ENCODE measurements around the gene ZRSR2. TPM values are rescaled to one million over a fixed set of nuclear protein-coding genes. Genes with fewer than 3 reads are reported as not detected.

The ZRSR2 gene
- total RNA-seq, 4 donors from 2014 or later, result 8.3 to 12.0 (median 11.0) TPM

GRCh38 chrX:15816438-15816809 lies 26.1 kb downstream of the ZRSR2 start:
- H3K27ac ChIP-seq, result no peak overlapping the region
- H3K36me3 ChIP-seq, result peaks cover 0 to 72% of the 10 kb centered on the region in 2 donors
- ATAC-seq, result no peak
- TF ChIP-seq POLR2AphosphoS5 (IDR thresholded peaks at IDR 0.05) (no peak), CTCF (IDR thresholded peaks at IDR 0.05) (no peak), EP300 (IDR thresholded peaks at IDR 0.05) (no peak), POLR2A (IDR thresholded peaks at IDR 0.05) (no peak)
- H3K9me3 ChIP-seq, result no peaks in the 10 kb centered on the region
- no peaks in the 10 kb centered on the region for H3K4me1 ChIP-seq
- no peak overlapping the region for H3K4me3 ChIP-seq
- WGBS, 2 donors (ENCODE audit: low coverage in 1 of 2), result 57 to 100% methylated on average over 1 of the region's 1 CpG
- H3K27me3 ChIP-seq, result no peaks in the 10 kb centered on the region

GRCh38 chrX:15816886-15817285 lies 26.6 kb downstream of the ZRSR2 start:
- Histone ChIP-seq H3K4me1 (no peaks in the 10 kb centered on the region), H3K27me3 (no peaks in the 10 kb centered on the region), H3K9me3 (no peaks in the 10 kb centered on the region), H3K36me3 (peaks cover 0 to 70% of the 10 kb centered on the region in 2 donors), H3K4me3 (no peak overlapping the region), H3K27ac (no peak overlapping the region)
- 55 to 56% methylated on average over 3 to 4 of the region's 4 CpGs for WGBS, 2 donors (ENCODE audit: low coverage in 1 of 2)
- ATAC-seq, result no peak
- TF ChIP-seq EP300 (IDR thresholded peaks at IDR 0.05) (no peak), POLR2AphosphoS5 (IDR thresholded peaks at IDR 0.05) (no peak), CTCF (IDR thresholded peaks at IDR 0.05) (no peak), POLR2A (IDR thresholded peaks at IDR 0.05) (no peak)

- Histone ChIP-seq H3K9me3 (no peaks in the 10 kb centered on the region), H3K4me1 (no peaks in the 10 kb centered on the region), H3K27me3 (no peaks in the 10 kb centered on the region), H3K36me3 (peaks cover 0 to 57% of the 10 kb centered on the region in 2 donors), H3K4me3 (no peak overlapping the region), H3K27ac (no peak overlapping the region)
- TF ChIP-seq CTCF (IDR thresholded peaks at IDR 0.05), result no peak
- no peak for TF ChIP-seq POLR2A (IDR thresholded peaks at IDR 0.05)
- no peak for TF ChIP-seq POLR2AphosphoS5 (IDR thresholded peaks at IDR 0.05)
- TF ChIP-seq EP300 (IDR thresholded peaks at IDR 0.05), result no peak
- ATAC-seq, result no peak
- 70 to 79% methylated on average over 9 to 11 of the region's 14 CpGs for WGBS, 2 donors (ENCODE audit: low coverage in 1 of 2)
These were observed 30.1 kb downstream of the ZRSR2 start for GRCh38 chrX:15820106-15821073.

- H3K36me3 ChIP-seq, result peaks cover 0 to 44% of the 10 kb centered on the region in 2 donors
- no peak for ATAC-seq
- H3K27ac ChIP-seq, result no peak overlapping the region
- H3K4me1 ChIP-seq, result no peaks in the 10 kb centered on the region
- H3K4me3 ChIP-seq, result no peak overlapping the region
- no peak for TF ChIP-seq CTCF (IDR thresholded peaks at IDR 0.05)
- no peak for TF ChIP-seq POLR2AphosphoS5 (IDR thresholded peaks at IDR 0.05)
- H3K9me3 ChIP-seq, result no peaks in the 10 kb centered on the region
- WGBS, 2 donors (ENCODE audit: low coverage in 1 of 2), result 77 to 89% methylated on average over 14 to 16 of the region's 23 CpGs
- no peaks in the 10 kb centered on the region for H3K27me3 ChIP-seq
These were observed 32.6 kb downstream of the ZRSR2 start for GRCh38 chrX:15822922-15823321.

- 50 to 80% methylated on average over 4 to 5 of the region's 5 CpGs for WGBS, 2 donors (ENCODE audit: low coverage in 1 of 2)
- peaks cover 0 to 28% of the 10 kb centered on the region in 2 donors for H3K36me3 ChIP-seq
- no peaks in the 10 kb centered on the region for H3K4me1 ChIP-seq
- H3K27me3 ChIP-seq, result no peaks in the 10 kb centered on the region
- H3K9me3 ChIP-seq, result no peaks in the 10 kb centered on the region
- no peak overlapping the region for H3K4me3 ChIP-seq
- no peak for ATAC-seq
- TF ChIP-seq CTCF (IDR thresholded peaks at IDR 0.05) (no peak), POLR2A (IDR thresholded peaks at IDR 0.05) (no peak), EP300 (IDR thresholded peaks at IDR 0.05) (no peak), POLR2AphosphoS5 (IDR thresholded peaks at IDR 0.05) (no peak)
- peak overlapping the region in 1 of 4 donors; percentile 7 for H3K27ac ChIP-seq
These were observed 35.7 kb downstream of the ZRSR2 start for GRCh38 chrX:15825936-15826335.
